Activated CD4-positive, alpha-beta memory T cell treated with anti-CD3 and anti-CD28 coated beads for 36 hours (primary cell): ENCODE results near the gene ACAT2. TPM values are rescaled to one million over a fixed set of nuclear protein-coding genes. Genes with fewer than 3 reads are reported as not detected.
"Not testable (repeated sequence)": the region's sequence is repeated elsewhere in the genome, so short reads cannot be mapped to it uniquely, and the experiment has no call there.

ENCODE experiments used
- CTCF ChIA-PET: fragments of 350-600 bp; sonication (Branson Sonifier 250); formaldehyde crosslinking; loops from one replicate; lab custom pipeline; 2021; ENCODE audit warnings: antibody characterized with exemption, inconsistent platforms; lab: Charles Lee
- POLR2A ChIA-PET: fragments of 350-600 bp; sonication (Branson Sonifier 250); formaldehyde crosslinking; loops from one replicate; lab custom pipeline; 2021; ENCODE audit warnings: antibody characterized with exemption; lab: Charles Lee
- DNase-seq: peaks from one replicate; pipeline ENCODE4 v3.0.0-alpha.2; 2020
- H3K27ac Mint-ChIP-seq: one replicate; pipeline ENCODE4 v1.8.0; 2021; ENCODE audit warnings: mixed read lengths
- H3K27me3 Mint-ChIP-seq: one replicate; pipeline ENCODE4 v1.8.0; 2021; ENCODE audit warnings: mixed read lengths
- H3K36me3 Mint-ChIP-seq: one replicate; pipeline ENCODE4 v1.8.0; 2021; ENCODE audit warnings: mixed read lengths
- H3K4me1 Mint-ChIP-seq: one replicate; pipeline ENCODE4 v1.8.0; 2021; ENCODE audit warnings: low read depth, mixed read lengths
- H3K4me3 Mint-ChIP-seq: one replicate; pipeline ENCODE4 v1.8.0; 2021; ENCODE audit warnings: mild to moderate bottlenecking, mixed read lengths
- H3K9me3 Mint-ChIP-seq: one replicate; pipeline ENCODE4 v1.8.0; 2021; ENCODE audit warnings: mixed read lengths
- intact Hi-C: fragments of 100-400 bp; cut with micrococcal nuclease; formaldehyde crosslinking; loops from one replicate; pipeline ENCODE4 v1.15.1; 2023
- total RNA-seq, 2 experiments: library from RNA; stranded (reverse); gene quantifications; one replicate each; pipeline ENCODE4 v1.2.3, GENCODE V29; 2021

The ACAT2 gene
- total RNA-seq, 2 experiments from 2014 or later: 115 to 116 TPM

- Mint-ChIP-seq H3K4me3 (peak overlapping the region; percentile 5), H3K36me3 (peaks cover 28% of the 10 kb centered on the region), H3K4me1 (peaks cover 60% of the 10 kb centered on the region), H3K27ac (no peak overlapping the region), H3K27me3 (no peaks in the 10 kb centered on the region), H3K9me3 (no peaks in the 10 kb centered on the region)
- ChIA-PET POLR2A (interaction anchor here (1.5 to 8.0 kb wide), 4 partner anchors 8 to 59 kb away, joined by 6 to 90 read pairs (median 30); partner anchors contain the start of genes ACAT2, MRPL18, SOD2 and TCP1), CTCF (interaction anchor here (0.7 kb wide), 1 partner anchor 11 kb away, joined by 3 read pairs; no protein-coding TSS in a partner anchor)
- DNase-seq: no peak
- intact Hi-C loops: no loop called here
Observed at GRCh38 chr6:159730332-159730676, 31.5 kb upstream of the ACAT2 start.

- peaks cover 23% of the 10 kb centered on the region for H3K36me3 Mint-ChIP-seq
- ChIA-PET CTCF (interaction anchor here (0.6 to 2.5 kb wide), 5 partner anchors 12 to 57 kb away, joined by 3 to 8 read pairs (median 3); no protein-coding TSS in a partner anchor), POLR2A (interaction anchor here (1.1 kb wide), 2 partner anchors 29 to 50 kb away, joined by 3 read pairs; partner anchors contain the start of gene ACAT2)
- H3K9me3 Mint-ChIP-seq, H3K4me3 Mint-ChIP-seq, DNase-seq, intact Hi-C loops, H3K27me3 Mint-ChIP-seq, H3K27ac Mint-ChIP-seq: not testable (repeated sequence)
- peaks cover 59% of the 10 kb centered on the region for H3K4me1 Mint-ChIP-seq
Observed at GRCh38 chr6:159732550-159732949, 29.3 kb upstream of the ACAT2 start.

- H3K27me3 Mint-ChIP-seq, H3K27ac Mint-ChIP-seq, POLR2A ChIA-PET, CTCF ChIA-PET, H3K4me3 Mint-ChIP-seq, H3K9me3 Mint-ChIP-seq, DNase-seq, intact Hi-C loops: not testable (repeated sequence)
- peaks cover 18% of the 10 kb centered on the region for H3K36me3 Mint-ChIP-seq
- peaks cover 67% of the 10 kb centered on the region for H3K4me1 Mint-ChIP-seq
Observed at GRCh38 chr6:159733395-159733794, 28.4 kb upstream of the ACAT2 start.

GRCh38 chr6:159736908-159737307 is 24.9 kb upstream of the ACAT2 start:
- DNase-seq: no peak
- H3K4me3 Mint-ChIP-seq: no peak overlapping the region
- peaks cover 13% of the 10 kb centered on the region for H3K36me3 Mint-ChIP-seq
- CTCF ChIA-PET: interaction anchor here (0.9 to 1.0 kb wide), 2 partner anchors 14 to 33 kb away, joined by 3 read pairs; no protein-coding TSS in a partner anchor
- intact Hi-C loops: no loop called here
- peaks cover 43% of the 10 kb centered on the region for H3K4me1 Mint-ChIP-seq
- POLR2A ChIA-PET: interaction anchor here (1.1 to 3.1 kb wide), 2 partner anchors 10 to 24 kb away, joined by 3 to 14 read pairs; partner anchors contain the start of gene WTAP
- H3K9me3 Mint-ChIP-seq: no peaks in the 10 kb centered on the region
- no peak overlapping the region for H3K27ac Mint-ChIP-seq
- H3K27me3 Mint-ChIP-seq: no peaks in the 10 kb centered on the region

GRCh38 chr6:159739341-159739740 is 22.5 kb upstream of the ACAT2 start:
- POLR2A ChIA-PET: interaction anchor here (3.1 kb wide), 1 partner anchor 12 kb away, joined by 14 read pairs; the partner anchor contains the start of gene WTAP
- no peak for DNase-seq
- H3K9me3 Mint-ChIP-seq: no peaks in the 10 kb centered on the region
- peaks cover 24% of the 10 kb centered on the region for H3K36me3 Mint-ChIP-seq
- H3K4me1 Mint-ChIP-seq: peaks cover 23% of the 10 kb centered on the region
- intact Hi-C loops: no loop called here
- no peak overlapping the region for H3K4me3 Mint-ChIP-seq
- CTCF ChIA-PET: interaction anchor here (0.6 to 1.2 kb wide), 3 partner anchors 15 to 73 kb away, joined by 3 read pairs; no protein-coding TSS in a partner anchor
- no peaks in the 10 kb centered on the region for H3K27me3 Mint-ChIP-seq
- no peak overlapping the region for H3K27ac Mint-ChIP-seq

- H3K27me3 Mint-ChIP-seq: no peaks in the 10 kb centered on the region
- H3K4me3 Mint-ChIP-seq: no peak overlapping the region
- intact Hi-C loops: no loop called here
- CTCF ChIA-PET: no interaction called here
- peak overlapping the region; percentile 46 for H3K27ac Mint-ChIP-seq
- no peak for DNase-seq
- POLR2A ChIA-PET: interaction anchor here (1.4 kb wide), 1 partner anchor 48 kb away, joined by 3 read pairs; the partner anchor contains the start of genes MRPL18 and TCP1
- H3K9me3 Mint-ChIP-seq: no peaks in the 10 kb centered on the region
- H3K36me3 Mint-ChIP-seq: peaks cover 41% of the 10 kb centered on the region
- H3K4me1 Mint-ChIP-seq: peaks cover 22% of the 10 kb centered on the region
Observed at GRCh38 chr6:159742165-159742564, 19.7 kb upstream of the ACAT2 start.

- H3K27ac Mint-ChIP-seq: no peak overlapping the region
- ChIA-PET CTCF (no interaction called here), POLR2A (no interaction called here)
- no peak for DNase-seq
- no peak overlapping the region for H3K4me3 Mint-ChIP-seq
- no peaks in the 10 kb centered on the region for H3K27me3 Mint-ChIP-seq
- intact Hi-C loops: no loop called here
- H3K4me1 Mint-ChIP-seq: peaks cover 13% of the 10 kb centered on the region
- peaks cover 60% of the 10 kb centered on the region for H3K36me3 Mint-ChIP-seq
- H3K9me3 Mint-ChIP-seq: no peaks in the 10 kb centered on the region
Observed at GRCh38 chr6:159745081-159745480, 16.8 kb upstream of the ACAT2 start.

- intact Hi-C loops: no loop called here
- CTCF ChIA-PET: interaction anchor here (1.2 kb wide), 1 partner anchor 15 kb away, joined by 3 read pairs; the partner anchor contains the start of gene ACAT2
- peaks cover 59% of the 10 kb centered on the region for H3K36me3 Mint-ChIP-seq
- DNase-seq: no peak
- H3K9me3 Mint-ChIP-seq: no peaks in the 10 kb centered on the region
- no peak overlapping the region for H3K27ac Mint-ChIP-seq
- peaks cover 11% of the 10 kb centered on the region for H3K4me1 Mint-ChIP-seq
- POLR2A ChIA-PET: interaction anchor here (1.6 kb wide), 1 partner anchor 21 kb away, joined by 4 read pairs; no protein-coding TSS in a partner anchor
- H3K4me3 Mint-ChIP-seq: no peak overlapping the region
- H3K27me3 Mint-ChIP-seq: no peaks in the 10 kb centered on the region
Observed at GRCh38 chr6:159746759-159747158, 15.1 kb upstream of the ACAT2 start.

GRCh38 chr6:159748127-159748526 is 13.7 kb upstream of the ACAT2 start:
- DNase-seq, H3K27ac Mint-ChIP-seq, H3K27me3 Mint-ChIP-seq, H3K9me3 Mint-ChIP-seq, H3K4me3 Mint-ChIP-seq, intact Hi-C loops, CTCF ChIA-PET: not testable (repeated sequence)
- peaks cover 56% of the 10 kb centered on the region for H3K36me3 Mint-ChIP-seq
- peaks cover 11% of the 10 kb centered on the region for H3K4me1 Mint-ChIP-seq
- POLR2A ChIA-PET: interaction anchor here (0.9 kb wide), 1 partner anchor 40 kb away, joined by 3 read pairs; no protein-coding TSS in a partner anchor

GRCh38 chr6:159751448-159751847 is 10.4 kb upstream of the ACAT2 start:
- no peak overlapping the region for H3K4me3 Mint-ChIP-seq
- ChIA-PET POLR2A (no interaction called here), CTCF (interaction anchor here (1.1 kb wide), 1 partner anchor 14 kb away, joined by 3 read pairs; no protein-coding TSS in a partner anchor)
- H3K27me3 Mint-ChIP-seq: no peaks in the 10 kb centered on the region
- H3K9me3 Mint-ChIP-seq: no peaks in the 10 kb centered on the region
- H3K36me3 Mint-ChIP-seq: peaks cover 55% of the 10 kb centered on the region
- peak overlapping the region; percentile 45 for H3K27ac Mint-ChIP-seq
- intact Hi-C loops: no loop called here
- peaks cover 5% of the 10 kb centered on the region for H3K4me1 Mint-ChIP-seq
- no peak for DNase-seq

- ChIA-PET POLR2A (no interaction called here), CTCF (interaction anchor here (0.9 kb wide), 1 partner anchor 18 kb away, joined by 3 read pairs; no protein-coding TSS in a partner anchor)
- no peaks in the 10 kb centered on the region for H3K27me3 Mint-ChIP-seq
- H3K9me3 Mint-ChIP-seq: no peaks in the 10 kb centered on the region
- no peak for DNase-seq
- H3K27ac Mint-ChIP-seq: peak overlapping the region; percentile 33
- intact Hi-C loops: no loop called here
- peaks cover 61% of the 10 kb centered on the region for H3K36me3 Mint-ChIP-seq
- H3K4me1 Mint-ChIP-seq: peaks cover 8% of the 10 kb centered on the region
- no peak overlapping the region for H3K4me3 Mint-ChIP-seq
Observed at GRCh38 chr6:159753081-159753872, 8.6 kb upstream of the ACAT2 start.

GRCh38 chr6:159754401-159754800 is 7.4 kb upstream of the ACAT2 start:
- Mint-ChIP-seq H3K36me3 (peaks cover 55% of the 10 kb centered on the region), H3K4me3 (no peak overlapping the region), H3K4me1 (peaks cover 13% of the 10 kb centered on the region), H3K27me3 (no peaks in the 10 kb centered on the region), H3K27ac (no peak overlapping the region), H3K9me3 (no peaks in the 10 kb centered on the region)
- no peak for DNase-seq
- intact Hi-C loops: no loop called here
- ChIA-PET POLR2A (no interaction called here), CTCF (no interaction called here)
